Measurements from ENCODE around the gene AGR3. TPM values are rescaled to one million over a fixed set of nuclear protein-coding genes. Genes with fewer than 3 reads are reported as not detected.

Gene AGR3
- total and polyA plus RNA-seq, 4 donors, result not detected

GRCh38 chr7:16840094-16840493 is 41.7 kb downstream of the AGR3 start:
- no peaks in the 10 kb centered on the region for H3K4me1 ChIP-seq (ENCODE audit: control insufficient read depth in 4 of 4, insufficient read depth in 4 of 4, low read length in 3 of 4)
- no peak overlapping the region for H3K9ac ChIP-seq (ENCODE audit: low read depth in 1 of 2, low read length in 2 of 2)
- H3K9me3 ChIP-seq (ENCODE audit: control insufficient read depth in 4 of 4, low read length in 3 of 4), result no peaks in the 10 kb centered on the region
- no peak for TF ChIP-seq FOXA1 (IDR thresholded peaks at IDR 0.05)
- no peak for TF ChIP-seq EGR1 (IDR thresholded peaks at IDR 0.05; ENCODE audit: low read depth in 2 of 2)
- no peak for TF ChIP-seq CTCF (IDR thresholded peaks at IDR 0.05; ENCODE audit: low read depth, low read length, missing input control)
- no peaks in the 10 kb centered on the region for H3K27me3 ChIP-seq (ENCODE audit: control insufficient read depth in 4 of 4, insufficient read depth in 4 of 4, low read length in 3 of 4)
- WGBS, result 93% methylated on average over 6 of the region's 6 CpGs
- H3K27ac ChIP-seq (ENCODE audit: low read depth in 1 of 2, low read length in 2 of 2), result no peak overlapping the region
- H3K4me3 ChIP-seq (ENCODE audit: low read depth in 1 of 3, low read length in 3 of 3), result no peak overlapping the region
- no peaks in the 10 kb centered on the region for H3K36me3 ChIP-seq (ENCODE audit: control insufficient read depth in 4 of 4, insufficient read depth in 3 of 4, low read depth in 1 of 4, low read length in 3 of 4)
- DNase-seq (ENCODE audit: low spot score), result no peak

GRCh38 chr7:16839646-16840045 is 42.1 kb downstream of the AGR3 start:
- no peak overlapping the region for H3K4me3 ChIP-seq (ENCODE audit: low read depth in 1 of 3, low read length in 3 of 3)
- 92% methylated on average over 2 of the region's 2 CpGs for WGBS
- TF ChIP-seq GABPA (IDR thresholded peaks at IDR 0.05 in 1 of 2, conservative IDR thresholded peaks at IDR 0.05 in 1 of 2) (no peak), FOXA1 (IDR thresholded peaks at IDR 0.05) (no peak)

GRCh38 chr7:16838891-16839290 is 42.9 kb downstream of the AGR3 start:
- Histone ChIP-seq H3K9me3 (ENCODE audit: control insufficient read depth in 4 of 4, low read length in 3 of 4) (no peaks in the 10 kb centered on the region), H3K4me3 (ENCODE audit: low read depth in 1 of 3, low read length in 3 of 3) (no peak overlapping the region), H3K36me3 (ENCODE audit: control insufficient read depth in 4 of 4, insufficient read depth in 3 of 4, low read depth in 1 of 4, low read length in 3 of 4) (no peaks in the 10 kb centered on the region), H3K27me3 (ENCODE audit: control insufficient read depth in 4 of 4, insufficient read depth in 4 of 4, low read length in 3 of 4) (no peaks in the 10 kb centered on the region), H3K4me1 (ENCODE audit: control insufficient read depth in 4 of 4, insufficient read depth in 4 of 4, low read length in 3 of 4) (no peaks in the 10 kb centered on the region), H3K9ac (ENCODE audit: low read depth in 1 of 2, low read length in 2 of 2) (no peak overlapping the region), H3K27ac (ENCODE audit: low read depth in 1 of 2, low read length in 2 of 2) (no peak overlapping the region)
- 89% methylated on average over 1 of the region's 1 CpG for WGBS
- TF ChIP-seq MAX (IDR thresholded peaks at IDR 0.05) (no peak), GABPA (IDR thresholded peaks at IDR 0.05 in 1 of 2, conservative IDR thresholded peaks at IDR 0.05 in 1 of 2) (no peak), YY1 (IDR thresholded peaks at IDR 0.05) (no peak), ATF3 (IDR thresholded peaks at IDR 0.05) (no peak), HNF4G (IDR thresholded peaks at IDR 0.05) (no peak), HNF4A (conservative IDR thresholded peaks at IDR 0.05) (no peak), REST (IDR thresholded peaks at IDR 0.05) (no peak), CTCF (IDR thresholded peaks at IDR 0.05; ENCODE audit: low read depth, low read length, missing input control) (no peak), FOXA2 (IDR thresholded peaks at IDR 0.05) (no peak), RXRA (IDR thresholded peaks at IDR 0.05) (no peak), EGR1 (IDR thresholded peaks at IDR 0.05; ENCODE audit: low read depth in 2 of 2) (no peak), RAD21 (IDR thresholded peaks at IDR 0.05) (no peak), TAF1 (conservative IDR thresholded peaks at IDR 0.05) (no peak), JUND (IDR thresholded peaks at IDR 0.05) (no peak), ZBTB33 (IDR thresholded peaks at IDR 0.05) (no peak), FOXA1 (IDR thresholded peaks at IDR 0.05) (no peak), SP1 (IDR thresholded peaks at IDR 0.05) (no peak), NR2F2 (IDR thresholded peaks at IDR 0.05) (no peak)
- no peak for DNase-seq (ENCODE audit: low spot score)

More at GRCh38 chr7:16839646-16840045, 42.1 kb downstream of the AGR3 start:
- no peak overlapping the region for H3K27ac ChIP-seq (ENCODE audit: low read depth in 1 of 2, low read length in 2 of 2)
- no peak overlapping the region for H3K9ac ChIP-seq (ENCODE audit: low read depth in 1 of 2, low read length in 2 of 2)
- no peaks in the 10 kb centered on the region for H3K9me3 ChIP-seq (ENCODE audit: control insufficient read depth in 4 of 4, low read length in 3 of 4)
- H3K4me1 ChIP-seq (ENCODE audit: control insufficient read depth in 4 of 4, insufficient read depth in 4 of 4, low read length in 3 of 4), result no peaks in the 10 kb centered on the region
- DNase-seq (ENCODE audit: low spot score), result no peak
- H3K36me3 ChIP-seq (ENCODE audit: control insufficient read depth in 4 of 4, insufficient read depth in 3 of 4, low read depth in 1 of 4, low read length in 3 of 4), result no peaks in the 10 kb centered on the region
- no peaks in the 10 kb centered on the region for H3K27me3 ChIP-seq (ENCODE audit: control insufficient read depth in 4 of 4, insufficient read depth in 4 of 4, low read length in 3 of 4)
